Astrocyte (in vitro differentiated cells and primary cell): ENCODE data around the gene DEGS2. TPM values are rescaled to one million over a fixed set of nuclear protein-coding genes. Genes with fewer than 3 reads are reported as not detected.

Experiments used
- DNase-seq: peaks from one replicate; pipeline ENCODE4 v3.0.0-alpha.2; 2010; ENCODE audit warnings: low read depth
- FAIRE-seq: peaks from 2 replicates; lab custom pipeline; 2011; peaks lifted over from hg19 to GRCh38; lab: Jason Lieb, UNC
- H2AFZ ChIP-seq: 2 replicates; pipeline ENCODE4 v1.6.0; 2012; ENCODE audit warnings: low read depth, low read length, inconsistent platforms
- H3K27ac ChIP-seq: 2 replicates; pipeline ENCODE4 v1.5.1; 2011; ENCODE audit warnings: low read depth, low read length, inconsistent platforms
- H3K27me3 ChIP-seq: 2 replicates; pipeline ENCODE4 v1.6.0; 2011; ENCODE audit warnings: low read length, inconsistent platforms; ENCODE audit not compliant: insufficient read depth
- H3K36me3 ChIP-seq: 2 replicates; pipeline ENCODE4 v1.5.1; 2011; ENCODE audit warnings: low read length, inconsistent platforms; ENCODE audit not compliant: insufficient read depth
- H3K4me1 ChIP-seq: 2 replicates; pipeline ENCODE4 v1.5.1; 2011; ENCODE audit warnings: low read length, inconsistent platforms; ENCODE audit not compliant: insufficient read depth
- H3K4me2 ChIP-seq: 2 replicates; pipeline ENCODE4 v1.6.0; 2012; ENCODE audit warnings: low read length, inconsistent platforms
- H3K4me3 ChIP-seq: 2 replicates; pipeline ENCODE4 v1.5.1; 2011; ENCODE audit warnings: low read depth, mild to moderate bottlenecking, low read length, inconsistent platforms; ENCODE audit not compliant: insufficient read depth
- H3K79me2 ChIP-seq: 2 replicates; pipeline ENCODE4 v1.6.0; 2012; ENCODE audit warnings: mild to moderate bottlenecking, low read length, inconsistent platforms; ENCODE audit not compliant: insufficient read depth
- H3K9ac ChIP-seq: 2 replicates; pipeline ENCODE4 v1.6.0; 2012; ENCODE audit warnings: mild to moderate bottlenecking, low read length, inconsistent platforms
- H3K9me3 ChIP-seq: 2 replicates; pipeline ENCODE4 v1.5.1; 2012; ENCODE audit warnings: low read depth, mild to moderate bottlenecking, low read length, inconsistent platforms; ENCODE audit not compliant: insufficient read depth
- H4K20me1 ChIP-seq: 2 replicates; pipeline ENCODE4 v1.6.0; 2012; ENCODE audit warnings: low read length, inconsistent platforms; ENCODE audit not compliant: insufficient read depth
- H3K27ac Mint-ChIP-seq: one replicate; pipeline ENCODE4 v1.8.0; 2021; ENCODE audit warnings: mild to moderate bottlenecking, mixed read lengths; ENCODE audit not compliant: unreplicated experiment
- H3K27me3 Mint-ChIP-seq: one replicate; pipeline ENCODE4 v1.8.0; 2021; ENCODE audit warnings: low read depth, mixed read lengths; ENCODE audit not compliant: unreplicated experiment
- H3K36me3 Mint-ChIP-seq: one replicate; pipeline ENCODE4 v1.8.0; 2021; ENCODE audit warnings: low read depth, mixed read lengths; ENCODE audit not compliant: unreplicated experiment
- H3K4me1 Mint-ChIP-seq: one replicate; pipeline ENCODE4 v1.8.0; 2021; ENCODE audit warnings: low read depth, mixed read lengths; ENCODE audit not compliant: unreplicated experiment
- H3K4me3 Mint-ChIP-seq: one replicate; pipeline ENCODE4 v1.8.0; 2021; ENCODE audit warnings: mild to moderate bottlenecking, moderate library complexity, mixed read lengths; ENCODE audit not compliant: unreplicated experiment
- H3K9me3 Mint-ChIP-seq: one replicate; pipeline ENCODE4 v1.8.0; 2021; ENCODE audit warnings: mild to moderate bottlenecking, mixed read lengths; ENCODE audit not compliant: unreplicated experiment
- CTCF ChIP-seq: IDR thresholded peaks from 2 replicates; pipeline ENCODE4 v1.5.1; 2011; ENCODE audit warnings: low read depth, mild to moderate bottlenecking, inconsistent platforms, low read length, moderate library complexity; ENCODE audit not compliant: insufficient read depth
- EZH2 ChIP-seq: IDR thresholded peaks from 2 replicates; pipeline ENCODE4 v1.6.1; 2012; ENCODE audit warnings: mild to moderate bottlenecking, low read length, inconsistent platforms; ENCODE audit not compliant: insufficient read depth
- total RNA-seq: library from RNA; stranded (reverse); gene quantifications from 2 replicates; pipeline ENCODE4 v1.2.1, GENCODE V29; 2021

Gene DEGS2
- total RNA-seq, 1 donor from 2014 or later = not detected

GRCh38 chr14:100165831-100166440, 6.5 kb upstream of the DEGS2 start:
- no peaks in the 10 kb centered on the region for H3K79me2 ChIP-seq
- no peak for FAIRE-seq
- H3K4me1 Mint-ChIP-seq = no peaks in the 10 kb centered on the region
- H3K4me1 ChIP-seq = no peaks in the 10 kb centered on the region
- peaks cover 5% of the 10 kb centered on the region for H3K9me3 Mint-ChIP-seq
- TF ChIP-seq EZH2 (no peak), CTCF (no peak)
- no peak overlapping the region for H2AFZ ChIP-seq
- peak overlapping the region; percentile 30 for H3K4me2 ChIP-seq
- no peak overlapping the region for H3K27ac Mint-ChIP-seq
- no peak overlapping the region for H3K9ac ChIP-seq
- H3K4me3 ChIP-seq = no peak overlapping the region
- no peaks in the 10 kb centered on the region for H4K20me1 ChIP-seq
- peaks cover 11% of the 10 kb centered on the region for H3K27me3 ChIP-seq
- no peaks in the 10 kb centered on the region for H3K9me3 ChIP-seq
- no peak for DNase-seq
- H3K27me3 Mint-ChIP-seq = peaks cover 30% of the 10 kb centered on the region
- no peak overlapping the region for H3K27ac ChIP-seq
- H3K36me3 Mint-ChIP-seq = no peaks in the 10 kb centered on the region
- no peak overlapping the region for H3K4me3 Mint-ChIP-seq
- no peaks in the 10 kb centered on the region for H3K36me3 ChIP-seq

- DNase-seq = no peak
- Histone ChIP-seq H3K4me2 (peak overlapping the region; percentile 30), H3K79me2 (no peaks in the 10 kb centered on the region), H3K4me3 (no peak overlapping the region), H3K27ac (no peak overlapping the region), H3K27me3 (peaks cover 15% of the 10 kb centered on the region), H3K36me3 (no peaks in the 10 kb centered on the region), H4K20me1 (no peaks in the 10 kb centered on the region), H2AFZ (peak overlapping the region; percentile 66), H3K9me3 (peaks cover under 1% of the 10 kb centered on the region), H3K9ac (no peak overlapping the region), H3K4me1 (no peaks in the 10 kb centered on the region)
- H3K4me3 Mint-ChIP-seq = no peak overlapping the region
- peaks cover 31% of the 10 kb centered on the region for H3K27me3 Mint-ChIP-seq
- no peaks in the 10 kb centered on the region for H3K36me3 Mint-ChIP-seq
- peaks cover 5% of the 10 kb centered on the region for H3K9me3 Mint-ChIP-seq
- peak; percentile 17 for TF ChIP-seq EZH2
- no peak for TF ChIP-seq CTCF
- H3K27ac Mint-ChIP-seq = no peak overlapping the region
- FAIRE-seq = no peak
- H3K4me1 Mint-ChIP-seq = no peaks in the 10 kb centered on the region
Measured at GRCh38 chr14:100165376-100165775, 5.9 kb upstream of the DEGS2 start.

GRCh38 chr14:100160534-100160916, 1.1 kb upstream of the DEGS2 start:
- peaks cover 44% of the 10 kb centered on the region for H3K27me3 Mint-ChIP-seq
- Histone ChIP-seq H3K4me2 (no peak overlapping the region), H3K4me1 (peaks cover 2% of the 10 kb centered on the region), H3K79me2 (no peaks in the 10 kb centered on the region), H3K27ac (no peak overlapping the region), H2AFZ (no peak overlapping the region), H3K9ac (no peak overlapping the region), H3K36me3 (no peaks in the 10 kb centered on the region), H3K27me3 (peaks cover 25% of the 10 kb centered on the region), H3K9me3 (peaks cover 5% of the 10 kb centered on the region), H3K4me3 (no peak overlapping the region), H4K20me1 (no peaks in the 10 kb centered on the region)
- no peaks in the 10 kb centered on the region for H3K4me1 Mint-ChIP-seq
- FAIRE-seq (no peak), DNase-seq (no peak)
- TF ChIP-seq EZH2 (no peak), CTCF (no peak)
- no peak overlapping the region for H3K27ac Mint-ChIP-seq
- peaks cover 9% of the 10 kb centered on the region for H3K9me3 Mint-ChIP-seq
- no peaks in the 10 kb centered on the region for H3K36me3 Mint-ChIP-seq
- H3K4me3 Mint-ChIP-seq = no peak overlapping the region
